ENCODE data around the gene CLEC2D.
"Not testable (repeated sequence)": the region's sequence is repeated elsewhere in the genome, so short reads cannot be mapped to it uniquely, and the experiment has no call there.

CLEC2D gene

DNA sequence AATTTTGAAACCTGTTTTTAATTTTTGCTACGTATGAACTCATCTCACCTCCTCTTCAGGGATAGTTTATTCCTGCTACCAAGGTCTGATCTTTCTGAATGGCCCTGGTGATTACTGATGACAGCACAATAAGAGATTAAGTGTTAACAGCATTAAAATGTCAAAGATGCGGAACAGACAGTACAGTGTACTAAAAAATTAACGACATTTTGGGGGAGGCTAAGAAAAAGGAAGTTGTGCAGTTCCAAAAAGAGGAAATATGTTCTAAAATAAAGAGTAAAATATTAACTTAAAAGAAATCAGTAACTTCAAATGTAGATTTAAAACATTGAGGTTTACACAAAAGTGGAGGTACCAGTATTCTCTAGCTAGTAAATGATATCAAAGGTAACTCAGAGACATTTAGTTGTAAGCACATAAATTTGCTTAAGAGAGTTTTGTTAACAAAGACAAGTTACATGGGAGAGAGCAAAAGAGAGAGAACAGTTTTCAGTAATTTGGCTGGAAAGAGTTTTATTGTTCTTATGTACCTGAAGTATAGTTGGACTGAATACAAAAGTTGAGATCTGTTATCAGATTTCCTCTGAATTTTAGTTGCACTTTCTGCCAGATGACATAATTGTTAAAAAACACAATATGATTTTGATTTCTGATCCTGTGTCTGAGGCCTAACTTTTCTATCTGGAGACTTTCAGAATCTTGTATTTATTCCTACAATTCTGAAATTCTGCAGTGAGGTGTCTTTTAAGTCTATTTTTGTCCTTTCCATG lies 67.6 kb downstream of the CLEC2D start:
- H3K9ac ChIP-seq (ENCODE audit: low read length): no peak overlapping the region
- no peaks in the 10 kb centered on the region for H3K9me3 ChIP-seq (ENCODE audit: control insufficient read depth, low read depth, low read length)
- H3K27ac ChIP-seq (ENCODE audit: low read length): no peak overlapping the region
- H3K4me1 ChIP-seq (ENCODE audit: control insufficient read depth, low read depth, low read length): no peaks in the 10 kb centered on the region
- H3K4me3 ChIP-seq (ENCODE audit: low read length): no peak overlapping the region
- H3K36me3 ChIP-seq (ENCODE audit: control insufficient read depth, low read depth, low read length): no peaks in the 10 kb centered on the region
- H3K27me3 ChIP-seq (ENCODE audit: control insufficient read depth, insufficient read depth, low read length): no peaks in the 10 kb centered on the region

DNA sequence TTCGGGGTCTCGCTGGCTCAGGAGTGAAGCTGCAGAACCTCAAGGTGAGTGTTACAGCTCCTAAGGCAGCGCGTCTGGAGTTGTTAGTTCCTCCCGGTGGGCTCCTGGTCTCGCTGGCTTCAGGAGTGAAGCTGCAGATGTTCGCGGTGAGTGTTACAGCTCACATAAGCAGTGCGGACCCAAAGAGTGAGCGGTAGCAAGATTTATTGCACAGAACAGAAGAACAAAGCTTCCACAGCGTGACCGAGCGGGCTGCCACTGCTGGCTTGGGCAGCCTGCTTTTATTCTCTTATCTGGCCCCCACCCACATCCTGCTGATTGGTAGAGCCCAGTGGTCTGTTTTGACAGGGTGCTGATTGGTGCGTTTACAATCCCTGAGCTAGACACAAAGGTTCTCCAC lies 69.4 kb downstream of the CLEC2D start:
- H3K4me1 ChIP-seq (ENCODE audit: control insufficient read depth, low read depth, low read length); H3K27me3 ChIP-seq (ENCODE audit: control insufficient read depth, insufficient read depth, low read length); H3K36me3 ChIP-seq (ENCODE audit: control insufficient read depth, low read depth, low read length); H3K27ac ChIP-seq (ENCODE audit: low read length); H3K9me3 ChIP-seq (ENCODE audit: control insufficient read depth, low read depth, low read length); H3K4me3 ChIP-seq (ENCODE audit: low read length); H3K9ac ChIP-seq (ENCODE audit: low read length): not testable (repeated sequence)

DNA sequence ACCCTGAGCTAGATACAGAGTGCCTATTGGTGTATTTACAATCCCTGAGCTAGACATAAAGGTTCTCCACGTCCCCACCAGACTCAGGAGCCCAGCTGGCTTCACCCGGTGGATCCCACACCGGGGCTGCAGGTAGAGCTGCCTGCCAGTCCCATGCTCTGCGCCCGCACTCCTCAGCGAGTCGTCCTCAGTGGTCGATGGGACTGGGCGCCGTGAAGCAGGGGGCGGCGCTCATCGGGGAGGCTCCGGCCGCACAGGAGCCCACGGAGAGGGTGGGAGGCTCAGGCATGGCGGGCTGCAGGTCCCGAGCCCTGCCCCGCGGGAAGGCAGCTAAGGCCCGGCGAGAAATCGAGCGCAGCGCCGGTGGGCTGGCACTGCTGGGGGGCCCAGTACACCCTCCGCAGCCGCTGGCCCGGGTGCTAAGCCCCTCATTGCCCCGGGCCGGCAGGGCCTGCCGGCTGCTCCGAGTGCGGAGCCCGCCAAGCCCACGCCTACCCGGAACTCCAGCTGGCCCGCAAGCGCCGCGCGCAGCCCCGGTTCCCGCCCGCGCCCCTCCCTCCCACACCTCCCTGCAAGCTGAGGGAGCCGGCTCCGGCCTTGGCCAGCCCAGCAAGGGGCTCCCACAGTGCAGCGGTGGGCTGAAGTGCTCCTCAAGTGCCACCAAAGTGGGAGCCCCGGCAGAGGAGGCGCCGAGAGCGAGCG lies 70.0 kb downstream of the CLEC2D start:
- H3K4me3 ChIP-seq (ENCODE audit: low read length); H3K9me3 ChIP-seq (ENCODE audit: control insufficient read depth, low read depth, low read length); H3K36me3 ChIP-seq (ENCODE audit: control insufficient read depth, low read depth, low read length); H3K27ac ChIP-seq (ENCODE audit: low read length); H3K9ac ChIP-seq (ENCODE audit: low read length); H3K27me3 ChIP-seq (ENCODE audit: control insufficient read depth, insufficient read depth, low read length); H3K4me1 ChIP-seq (ENCODE audit: control insufficient read depth, low read depth, low read length): not testable (repeated sequence)

DNA sequence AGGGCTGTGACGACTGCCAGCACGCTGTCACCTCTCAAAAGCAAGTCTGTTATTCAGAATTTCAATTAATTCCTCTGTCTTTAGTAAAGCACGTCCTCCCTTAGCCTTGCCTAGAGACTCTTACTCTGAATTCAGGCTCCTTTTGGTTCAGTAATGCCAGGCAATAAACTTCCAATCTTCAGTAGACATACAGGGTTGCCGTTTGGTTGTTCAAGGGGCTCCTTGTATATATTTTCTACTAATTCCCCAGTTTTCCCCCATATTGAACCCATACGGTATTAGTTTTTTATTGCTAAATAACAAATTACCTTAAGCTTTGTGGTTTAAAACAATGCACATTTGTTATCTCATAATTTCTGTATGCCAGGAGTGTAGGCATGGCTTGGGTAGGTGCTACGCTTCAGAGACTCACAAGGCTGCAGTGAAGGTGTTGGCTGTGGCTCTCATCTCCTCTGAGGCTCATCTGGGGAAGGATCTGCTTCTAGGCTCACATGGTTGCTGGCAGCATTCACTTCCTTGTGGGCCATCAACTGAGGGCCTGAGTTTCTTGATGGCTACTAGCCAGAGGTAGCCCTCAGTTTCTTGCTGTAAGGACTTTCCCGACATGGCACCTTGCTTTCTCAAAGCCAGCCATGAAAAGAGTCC lies 70.7 kb downstream of the CLEC2D start:
- no peak overlapping the region for H3K4me3 ChIP-seq (ENCODE audit: low read length)
- H3K4me1 ChIP-seq (ENCODE audit: control insufficient read depth, low read depth, low read length): no peaks in the 10 kb centered on the region
- no peaks in the 10 kb centered on the region for H3K27me3 ChIP-seq (ENCODE audit: control insufficient read depth, insufficient read depth, low read length)
- no peak overlapping the region for H3K27ac ChIP-seq (ENCODE audit: low read length)
- no peaks in the 10 kb centered on the region for H3K36me3 ChIP-seq (ENCODE audit: control insufficient read depth, low read depth, low read length)
- no peak overlapping the region for H3K9ac ChIP-seq (ENCODE audit: low read length)
- H3K9me3 ChIP-seq (ENCODE audit: control insufficient read depth, low read depth, low read length): no peaks in the 10 kb centered on the region

DNA sequence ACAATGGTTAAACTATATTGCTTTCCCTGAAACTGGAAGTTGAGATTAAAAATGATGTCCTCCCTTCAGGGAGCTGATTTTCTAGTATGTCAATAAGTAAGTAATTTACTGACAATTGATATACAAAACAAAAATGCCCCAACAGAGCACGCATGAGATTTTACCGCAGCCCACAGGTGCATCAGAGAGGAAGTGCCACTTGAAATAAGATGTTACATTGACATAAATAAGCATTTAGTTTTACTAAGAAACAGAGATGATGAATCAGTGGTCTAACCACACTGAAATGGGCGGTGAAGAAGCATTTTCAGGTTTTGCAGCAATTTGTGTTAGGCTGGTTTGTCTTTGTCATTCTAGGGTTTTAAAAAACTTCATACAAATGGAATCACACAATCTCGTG lies 72.2 kb downstream of the CLEC2D start:
- Histone ChIP-seq H3K9ac (ENCODE audit: low read length) (no peak overlapping the region), H3K36me3 (ENCODE audit: control insufficient read depth, low read depth, low read length) (no peaks in the 10 kb centered on the region), H3K9me3 (ENCODE audit: control insufficient read depth, low read depth, low read length) (no peaks in the 10 kb centered on the region), H3K27me3 (ENCODE audit: control insufficient read depth, insufficient read depth, low read length) (no peaks in the 10 kb centered on the region), H3K4me3 (ENCODE audit: low read length) (no peak overlapping the region), H3K4me1 (ENCODE audit: control insufficient read depth, low read depth, low read length) (no peaks in the 10 kb centered on the region), H3K27ac (ENCODE audit: low read length) (no peak overlapping the region)

- H3K4me3 ChIP-seq (ENCODE audit: low read length): no peak overlapping the region
- H3K36me3 ChIP-seq (ENCODE audit: control insufficient read depth, low read depth, low read length): no peaks in the 10 kb centered on the region
- H3K4me1 ChIP-seq (ENCODE audit: control insufficient read depth, low read depth, low read length): no peaks in the 10 kb centered on the region
- H3K27ac ChIP-seq (ENCODE audit: low read length): no peak overlapping the region
- no peak overlapping the region for H3K9ac ChIP-seq (ENCODE audit: low read length)
- no peaks in the 10 kb centered on the region for H3K9me3 ChIP-seq (ENCODE audit: control insufficient read depth, low read depth, low read length)
- H3K27me3 ChIP-seq (ENCODE audit: control insufficient read depth, insufficient read depth, low read length): no peaks in the 10 kb centered on the region
Observed at GRCh38 chr12:9742661-9743060, 73.1 kb downstream of the CLEC2D start.

DNA sequence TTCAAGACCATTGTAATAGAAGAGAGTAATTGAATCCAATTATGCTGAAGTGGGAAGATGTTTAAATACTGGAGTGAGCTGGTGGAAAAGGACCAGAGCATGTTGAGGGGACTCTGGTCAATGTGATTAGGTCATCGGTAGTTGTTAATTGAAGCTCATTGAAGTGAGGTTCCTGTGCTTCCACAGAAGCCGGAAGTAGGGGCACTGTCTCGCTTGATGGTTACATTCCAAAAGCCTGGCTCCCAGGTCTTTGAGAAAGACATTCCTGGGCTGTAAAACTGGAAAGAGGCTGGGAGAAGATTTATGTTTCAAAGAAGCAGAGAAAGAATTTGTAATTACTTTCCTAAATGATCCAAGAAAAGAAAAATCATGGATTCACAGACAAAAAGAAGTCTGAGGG lies 75.7 kb downstream of the CLEC2D start:
- Histone ChIP-seq H3K4me3 (ENCODE audit: low read length) (no peak overlapping the region), H3K9ac (ENCODE audit: low read length) (no peak overlapping the region), H3K4me1 (ENCODE audit: control insufficient read depth, low read depth, low read length) (no peaks in the 10 kb centered on the region), H3K27me3 (ENCODE audit: control insufficient read depth, insufficient read depth, low read length) (no peaks in the 10 kb centered on the region), H3K27ac (ENCODE audit: low read length) (no peak overlapping the region), H3K36me3 (ENCODE audit: control insufficient read depth, low read depth, low read length) (no peaks in the 10 kb centered on the region), H3K9me3 (ENCODE audit: control insufficient read depth, low read depth, low read length) (no peaks in the 10 kb centered on the region)

Measured in iPS-18a (cell line).